Hepatocyte (in vitro differentiated cells): ENCODE results near the gene MCAM. TPM values are rescaled to one million over a fixed set of nuclear protein-coding genes. Genes with fewer than 3 reads are reported as not detected.

Experiments
- DNase-seq: peaks from one replicate; pipeline ENCODE4 v3.0.0-alpha.2; 2016; ENCODE audit warnings: low spot score
- H2AFZ ChIP-seq: fragments of 200-600 bp; sonication (generic); 2 replicates; pipeline ENCODE4 v1.6.0; 2016; ENCODE audit warnings: antibody characterized with exemption, mild to moderate bottlenecking
- H3K27ac ChIP-seq: fragments of 200-600 bp; sonication (generic); 2 replicates; pipeline ENCODE4 v1.5.1; 2016; ENCODE audit warnings: mild to moderate bottlenecking
- H3K27me3 ChIP-seq: fragments of 200-600 bp; sonication (generic); 2 replicates; pipeline ENCODE4 v1.6.1; 2016
- H3K36me3 ChIP-seq: fragments of 200-600 bp; sonication (generic); replicated peaks from 2 replicates; pipeline ENCODE4 v1.5.1; 2016; ENCODE audit warnings: low read depth; ENCODE audit not compliant: insufficient read depth
- H3K4me1 ChIP-seq: fragments of 200-600 bp; sonication (generic); 2 replicates; pipeline ENCODE4 v1.5.1; 2016; ENCODE audit warnings: mild to moderate bottlenecking, moderate library complexity; ENCODE audit not compliant: insufficient read depth
- H3K4me2 ChIP-seq: fragments of 200-600 bp; sonication (generic); 2 replicates; pipeline ENCODE4 v1.6.0; 2016
- H3K4me3 ChIP-seq: fragments of 200-600 bp; sonication (generic); 2 replicates; pipeline ENCODE4 v1.5.1; 2016; ENCODE audit warnings: mild to moderate bottlenecking
- H3K79me2 ChIP-seq: fragments of 200-600 bp; sonication (generic); 2 replicates; pipeline ENCODE4 v1.6.0; 2017; ENCODE audit warnings: mild to moderate bottlenecking
- H3K9me2 ChIP-seq: fragments of 200-600 bp; sonication (generic); replicated peaks from 2 replicates; pipeline ENCODE4 v1.6.0; 2017; ENCODE audit warnings: mild to moderate bottlenecking; ENCODE audit not compliant: insufficient read depth
- H3K9me3 ChIP-seq: fragments of 200-600 bp; sonication (generic); 2 replicates; pipeline ENCODE4 v1.5.1; 2016; ENCODE audit warnings: low read depth, mild to moderate bottlenecking
- H4K20me1 ChIP-seq: fragments of 200-600 bp; sonication (generic); 2 replicates; pipeline ENCODE4 v1.6.0; 2016; ENCODE audit warnings: mild to moderate bottlenecking; ENCODE audit not compliant: insufficient read depth, poor library complexity, severe bottlenecking
- EZH2 ChIP-seq: fragments of 200-600 bp; sonication (generic); IDR thresholded peaks from 2 replicates; pipeline ENCODE4 v1.6.1; 2016; ENCODE audit warnings: antibody characterized with exemption, mild to moderate bottlenecking, borderline replicate concordance
- EZH2phosphoT487 ChIP-seq: fragments of 200-600 bp; sonication (generic); IDR thresholded peaks from one replicate; pipeline ENCODE4 v1.6.1; 2018; ENCODE audit warnings: antibody characterized with exemption, mild to moderate bottlenecking, low read depth, moderate library complexity; ENCODE audit not compliant: unreplicated experiment, severe bottlenecking
- WGBS: methylation state at CpG from one replicate; pipeline ENCODE4 v1.1.6; 2016; ENCODE audit warnings: low lambda C conversion rate; ENCODE audit errors: missing lambda C conversion rate; 5-methylcytosine and 5-hydroxymethylcytosine counted together
- polyA plus RNA-seq: library from polyadenylated mRNA; unstranded; fragments of >200 nt; fragmentation: Nextera tagmentation; extraction: Ambion mirVana; gene quantifications from 2 replicates; pipeline ENCODE4 v1.2.1, GENCODE V29; 2016
- total RNA-seq: library from RNA; depleted of rRNA; stranded (reverse); fragments of >200 nt; gene quantifications from 2 replicates; pipeline ENCODE4 v1.2.3, GENCODE V29; 2014
- TF ChIP-seq, protein P1 (sequence below): fragments of 200-600 bp; sonication (generic); IDR thresholded peaks from 2 replicates; pipeline ENCODE4 v1.5.1; 2016; ENCODE audit warnings: antibody characterized with exemption, mild to moderate bottlenecking; ENCODE audit not compliant: poor library complexity

MCAM gene
- total and polyA plus RNA-seq, 2 experiments from 2014 or later, result 6.1 to 35.4 TPM

DNA sequence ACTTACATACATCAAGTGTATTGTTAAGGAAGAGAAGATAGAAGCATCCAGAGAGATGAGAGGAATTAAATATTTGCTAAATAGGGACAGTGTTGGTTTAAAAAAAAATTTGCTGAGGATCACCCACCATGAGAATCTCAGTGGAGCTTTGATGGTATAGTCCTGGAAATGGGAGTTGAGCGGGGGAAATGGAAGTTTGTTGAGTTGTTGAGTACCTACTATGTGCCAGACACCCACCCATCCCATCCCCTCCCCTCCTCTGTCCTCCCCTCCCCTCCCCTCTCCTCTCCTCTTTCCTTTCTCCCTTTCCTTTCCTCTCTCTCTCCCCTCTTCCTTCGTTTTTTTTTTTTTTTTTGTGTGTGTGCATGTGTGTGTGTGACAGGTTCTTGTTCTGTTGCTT is 34.3 kb upstream of the MCAM start:
- H3K27me3 ChIP-seq, result no peaks in the 10 kb centered on the region
- H3K9me3 ChIP-seq, result no peaks in the 10 kb centered on the region
- H3K79me2 ChIP-seq, result no peaks in the 10 kb centered on the region
- H2AFZ ChIP-seq, result no peak overlapping the region
- H3K4me2 ChIP-seq, result no peak overlapping the region
- H3K4me3 ChIP-seq, result no peak overlapping the region
- H3K4me1 ChIP-seq, result peaks cover 7% of the 10 kb centered on the region
- DNase-seq, result no peak
- H3K27ac ChIP-seq, result no peak overlapping the region
- no peaks in the 10 kb centered on the region for H3K9me2 ChIP-seq
- no peaks in the 10 kb centered on the region for H3K36me3 ChIP-seq
- TF ChIP-seq, protein P1, sequence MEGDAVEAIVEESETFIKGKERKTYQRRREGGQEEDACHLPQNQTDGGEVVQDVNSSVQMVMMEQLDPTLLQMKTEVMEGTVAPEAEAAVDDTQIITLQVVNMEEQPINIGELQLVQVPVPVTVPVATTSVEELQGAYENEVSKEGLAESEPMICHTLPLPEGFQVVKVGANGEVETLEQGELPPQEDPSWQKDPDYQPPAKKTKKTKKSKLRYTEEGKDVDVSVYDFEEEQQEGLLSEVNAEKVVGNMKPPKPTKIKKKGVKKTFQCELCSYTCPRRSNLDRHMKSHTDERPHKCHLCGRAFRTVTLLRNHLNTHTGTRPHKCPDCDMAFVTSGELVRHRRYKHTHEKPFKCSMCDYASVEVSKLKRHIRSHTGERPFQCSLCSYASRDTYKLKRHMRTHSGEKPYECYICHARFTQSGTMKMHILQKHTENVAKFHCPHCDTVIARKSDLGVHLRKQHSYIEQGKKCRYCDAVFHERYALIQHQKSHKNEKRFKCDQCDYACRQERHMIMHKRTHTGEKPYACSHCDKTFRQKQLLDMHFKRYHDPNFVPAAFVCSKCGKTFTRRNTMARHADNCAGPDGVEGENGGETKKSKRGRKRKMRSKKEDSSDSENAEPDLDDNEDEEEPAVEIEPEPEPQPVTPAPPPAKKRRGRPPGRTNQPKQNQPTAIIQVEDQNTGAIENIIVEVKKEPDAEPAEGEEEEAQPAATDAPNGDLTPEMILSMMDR, result no peak
- TF ChIP-seq EZH2phosphoT487 (no peak), EZH2 (no peak)
- H4K20me1 ChIP-seq, result no peaks in the 10 kb centered on the region
- WGBS, result 100% methylated on average over 1 of the region's 2 CpGs

DNA sequence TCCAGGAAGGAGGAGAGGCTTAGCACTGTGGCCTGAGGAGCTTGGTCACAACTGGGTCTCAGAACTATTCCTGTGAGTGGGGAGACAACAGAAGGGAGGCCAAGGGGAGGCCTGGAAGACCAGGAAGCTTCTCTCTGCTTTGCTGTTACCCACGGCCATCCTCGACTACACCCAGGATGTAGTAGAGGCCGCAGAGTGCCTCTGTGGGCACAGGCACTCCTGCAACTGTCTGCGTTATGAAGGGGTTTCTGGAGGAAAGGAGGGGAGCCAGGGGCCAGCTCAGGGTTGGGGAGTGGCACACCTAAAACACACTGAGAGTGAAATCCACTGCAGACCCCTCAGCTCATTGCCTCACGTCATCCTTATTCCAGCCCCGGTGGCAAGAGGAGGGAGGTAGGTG is 33.4 kb upstream of the MCAM start:
- H3K4me1 ChIP-seq, result peaks cover 7% of the 10 kb centered on the region
- H3K27ac ChIP-seq, result no peak overlapping the region
- no peak for TF ChIP-seq EZH2
- TF ChIP-seq, protein P1, result no peak
- TF ChIP-seq EZH2phosphoT487, result no peak
- no peak overlapping the region for H3K4me3 ChIP-seq
- H4K20me1 ChIP-seq, result no peaks in the 10 kb centered on the region
- no peaks in the 10 kb centered on the region for H3K36me3 ChIP-seq
- H3K9me3 ChIP-seq, result no peaks in the 10 kb centered on the region
- no peaks in the 10 kb centered on the region for H3K79me2 ChIP-seq
- no peak overlapping the region for H2AFZ ChIP-seq
- no peak overlapping the region for H3K4me2 ChIP-seq
- H3K27me3 ChIP-seq, result no peaks in the 10 kb centered on the region
- WGBS, result 85% methylated on average over 6 of the region's 6 CpGs
- DNase-seq, result no peak
- H3K9me2 ChIP-seq, result no peaks in the 10 kb centered on the region

DNA sequence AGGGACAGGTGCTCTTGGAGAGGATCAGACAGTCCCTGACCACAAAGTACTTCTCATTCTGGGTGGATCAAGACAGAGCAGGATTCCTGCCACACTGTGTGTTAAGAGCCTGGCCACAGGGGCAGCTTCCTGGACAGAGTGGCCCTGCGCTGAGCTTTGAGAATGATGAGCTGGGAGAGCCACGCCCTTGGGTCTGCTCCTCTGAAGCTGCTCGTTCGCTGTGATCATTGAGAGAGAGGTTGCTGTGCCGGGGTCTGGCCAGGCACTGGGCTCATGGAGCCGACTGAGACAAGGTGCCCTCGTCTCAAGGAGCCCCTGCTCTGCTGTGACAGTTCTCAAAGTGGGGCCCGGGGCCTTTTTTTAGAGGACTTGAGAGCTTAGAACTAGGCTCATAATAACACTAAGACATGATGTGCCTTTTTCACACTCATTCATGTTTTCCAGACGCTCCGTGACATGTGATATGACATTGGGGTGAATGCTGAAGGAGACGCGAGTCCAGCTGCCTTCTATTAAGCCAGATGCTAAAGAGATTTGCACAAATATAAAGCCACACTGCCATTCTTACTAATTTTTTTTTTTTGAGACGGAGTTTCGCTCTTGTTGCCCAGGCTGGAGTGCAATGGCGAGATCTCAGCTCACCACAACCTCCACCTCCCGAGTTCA is 31.1 kb upstream of the MCAM start:
- H4K20me1 ChIP-seq, result no peaks in the 10 kb centered on the region
- H3K4me1 ChIP-seq, result peaks cover under 1% of the 10 kb centered on the region
- 69% methylated on average over 16 of the region's 16 CpGs for WGBS
- DNase-seq, result no peak
- no peak overlapping the region for H3K27ac ChIP-seq
- no peaks in the 10 kb centered on the region for H3K9me2 ChIP-seq
- H3K27me3 ChIP-seq, result peaks cover 7% of the 10 kb centered on the region
- H3K36me3 ChIP-seq, result no peaks in the 10 kb centered on the region
- H2AFZ ChIP-seq, result no peak overlapping the region
- H3K9me3 ChIP-seq, result no peaks in the 10 kb centered on the region
- no peaks in the 10 kb centered on the region for H3K79me2 ChIP-seq
- no peak overlapping the region for H3K4me2 ChIP-seq
- H3K4me3 ChIP-seq, result no peak overlapping the region
- TF ChIP-seq EZH2phosphoT487, result no peak
- no peak for TF ChIP-seq EZH2
- TF ChIP-seq, protein P1, result no peak

DNA sequence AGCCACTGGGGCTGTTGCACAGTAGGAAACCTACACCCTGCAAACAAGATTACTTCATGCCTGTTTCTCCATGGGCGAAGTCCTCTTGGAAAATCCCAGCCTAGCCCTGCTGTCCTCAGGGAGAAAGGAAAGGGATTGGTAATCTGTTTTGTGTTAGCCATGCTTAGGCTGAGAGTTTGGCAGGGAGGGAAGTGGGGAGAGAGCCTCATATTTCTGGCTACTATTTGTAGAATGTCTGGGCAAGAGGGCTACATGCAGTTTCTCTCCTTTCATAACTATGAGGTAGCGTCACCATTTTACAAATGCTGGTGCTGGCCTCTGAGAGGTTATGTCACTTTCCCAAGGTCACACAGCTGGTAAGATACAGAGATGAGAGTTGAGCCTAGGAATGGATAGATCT is 30.3 kb upstream of the MCAM start:
- Histone ChIP-seq H2AFZ (no peak overlapping the region), H3K9me3 (no peaks in the 10 kb centered on the region), H3K4me3 (no peak overlapping the region), H3K27me3 (peaks cover 13% of the 10 kb centered on the region), H4K20me1 (no peaks in the 10 kb centered on the region), H3K79me2 (no peaks in the 10 kb centered on the region), H3K4me2 (no peak overlapping the region), H3K4me1 (no peaks in the 10 kb centered on the region), H3K27ac (no peak overlapping the region), H3K9me2 (no peaks in the 10 kb centered on the region), H3K36me3 (no peaks in the 10 kb centered on the region)
- DNase-seq, result no peak
- WGBS, result 86% methylated on average over 2 of the region's 2 CpGs
- TF ChIP-seq EZH2, result no peak
- TF ChIP-seq, protein P1, result no peak
- no peak for TF ChIP-seq EZH2phosphoT487
